Fibroblast of mammary gland (primary cell): ENCODE data around the gene GLIS1.

Source experiments
- DNase-seq: peaks from one replicate; pipeline ENCODE4 v3.0.0-alpha.2; 2010; ENCODE audit warnings: low read depth
- H3K4me3 ChIP-seq: 2 replicates; pipeline ENCODE4 v1.5.1; 2011; ENCODE audit warnings: low read depth, mild to moderate bottlenecking, low read length, moderate library complexity; ENCODE audit not compliant: control insufficient read depth
- CTCF ChIP-seq: conservative IDR thresholded peaks from 2 replicates; pipeline ENCODE4 v1.5.1; 2011; ENCODE audit warnings: low read depth, low read length, inconsistent platforms; ENCODE audit not compliant: control insufficient read depth, insufficient read depth

The GLIS1 gene

GRCh38 chr1:53461323-53462044 lies 277.5 kb downstream of the GLIS1 start:
- no peak overlapping the region for H3K4me3 ChIP-seq
- DNase-seq, result no peak
- no peak for TF ChIP-seq CTCF

- no peak overlapping the region for H3K4me3 ChIP-seq
- DNase-seq, result no peak
- no peak for TF ChIP-seq CTCF
Measured at GRCh38 chr1:53460666-53461322, 278.2 kb downstream of the GLIS1 start.

GRCh38 chr1:53460211-53460634 lies 278.7 kb downstream of the GLIS1 start:
- TF ChIP-seq CTCF, result no peak
- no peak overlapping the region for H3K4me3 ChIP-seq
- DNase-seq, result no peak

GRCh38 chr1:53459321-53460175 lies 279.4 kb downstream of the GLIS1 start, which contains the start of gene DMRTB1:
TSS of gene DMRTB1 (plus strand) at chr1:53459399. CDS start at chr1:53459454, 55 bp downstream.
- DNase-seq, result no peak
- TF ChIP-seq CTCF, result no peak
- H3K4me3 ChIP-seq, result no peak within 1 kb of the TSS

- no peak for TF ChIP-seq CTCF
- DNase-seq, result no peak
- H3K4me3 ChIP-seq, result no peak overlapping the region
Measured at GRCh38 chr1:53458634-53459033, 280.3 kb downstream of the GLIS1 start.
